PC-3 (cell line): ENCODE results near the gene UBE2R2.

ENCODE experiments used
- EZH2 ChIP-seq: fragments of 300-600 bp; sonication (generic); IDR thresholded peaks from one replicate; pipeline ENCODE4 v1.6.1; 2017; ENCODE audit warnings: antibody characterized with exemption, mild to moderate bottlenecking, low read length; ENCODE audit not compliant: unreplicated experiment
- EZH2phosphoT487 ChIP-seq: fragments of 300-600 bp; sonication (generic); IDR thresholded peaks from 2 replicates; pipeline ENCODE4 v1.6.1; 2018; ENCODE audit warnings: mild to moderate bottlenecking, antibody characterized with exemption, low read length, borderline replicate concordance
- TF ChIP-seq, protein P1 (sequence below): fragments of 300-600 bp; sonication (generic); conservative IDR thresholded peaks from 2 replicates; pipeline ENCODE4 v1.5.1; 2017; ENCODE audit warnings: antibody characterized with exemption, low read depth, mild to moderate bottlenecking, low read length

GRCh38 chr9:33924978-33925797, 108.2 kb downstream of the UBE2R2 start:
- TF ChIP-seq, protein P1, sequence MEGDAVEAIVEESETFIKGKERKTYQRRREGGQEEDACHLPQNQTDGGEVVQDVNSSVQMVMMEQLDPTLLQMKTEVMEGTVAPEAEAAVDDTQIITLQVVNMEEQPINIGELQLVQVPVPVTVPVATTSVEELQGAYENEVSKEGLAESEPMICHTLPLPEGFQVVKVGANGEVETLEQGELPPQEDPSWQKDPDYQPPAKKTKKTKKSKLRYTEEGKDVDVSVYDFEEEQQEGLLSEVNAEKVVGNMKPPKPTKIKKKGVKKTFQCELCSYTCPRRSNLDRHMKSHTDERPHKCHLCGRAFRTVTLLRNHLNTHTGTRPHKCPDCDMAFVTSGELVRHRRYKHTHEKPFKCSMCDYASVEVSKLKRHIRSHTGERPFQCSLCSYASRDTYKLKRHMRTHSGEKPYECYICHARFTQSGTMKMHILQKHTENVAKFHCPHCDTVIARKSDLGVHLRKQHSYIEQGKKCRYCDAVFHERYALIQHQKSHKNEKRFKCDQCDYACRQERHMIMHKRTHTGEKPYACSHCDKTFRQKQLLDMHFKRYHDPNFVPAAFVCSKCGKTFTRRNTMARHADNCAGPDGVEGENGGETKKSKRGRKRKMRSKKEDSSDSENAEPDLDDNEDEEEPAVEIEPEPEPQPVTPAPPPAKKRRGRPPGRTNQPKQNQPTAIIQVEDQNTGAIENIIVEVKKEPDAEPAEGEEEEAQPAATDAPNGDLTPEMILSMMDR, result peak; percentile 66
- TF ChIP-seq EZH2 (no peak), EZH2phosphoT487 (no peak)
